ENCODE results near the gene KLHL36. TPM values are rescaled to one million over a fixed set of nuclear protein-coding genes. Genes with fewer than 3 reads are reported as not detected.

KLHL36 gene
- total RNA-seq, 1 donor from 2014 or later, result 39.3 TPM

GRCh38 chr16:84667600-84668309 lies 19.4 kb downstream of the KLHL36 start:
- Histone ChIP-seq H3K27ac (no peak overlapping the region), H3K4me3 (no peak overlapping the region), H3K36me3 (peaks cover 0 to 29% of the 10 kb centered on the region in 2 donors), H3K9me3 (no peaks in the 10 kb centered on the region), H3K27me3 (no peaks in the 10 kb centered on the region), H3K4me1 (peaks cover 15% of the 10 kb centered on the region)
- no peak for TF ChIP-seq POLR2A (IDR thresholded peaks at IDR 0.05)
- TF ChIP-seq CTCF (IDR thresholded peaks at IDR 0.05), result no peak
- no peak for TF ChIP-seq POLR2AphosphoS5 (IDR thresholded peaks at IDR 0.05; ENCODE audit: insufficient read depth in 1 of 2, low read depth in 1 of 2)
- no peak for DNase-seq (ENCODE audit: extremely low spot score in 2 of 2)
- intact Hi-C loops (cut with DNase I), result no loop called here

GRCh38 chr16:84670063-84670462 lies 21.8 kb downstream of the KLHL36 start:
- TF ChIP-seq POLR2AphosphoS5 (IDR thresholded peaks at IDR 0.05; ENCODE audit: insufficient read depth in 1 of 2, low read depth in 1 of 2) (no peak), POLR2A (IDR thresholded peaks at IDR 0.05) (no peak)
- Histone ChIP-seq H3K9me3 (no peaks in the 10 kb centered on the region), H3K4me1 (no peaks in the 10 kb centered on the region), H3K4me3 (no peak overlapping the region), H3K36me3 (peaks cover 0 to 9% of the 10 kb centered on the region in 2 donors), H3K27ac (no peak overlapping the region), H3K27me3 (no peaks in the 10 kb centered on the region)
- DNase-seq (ENCODE audit: extremely low spot score in 2 of 2), result no peak
- intact Hi-C loops (cut with DNase I), result no loop called here

GRCh38 chr16:84672276-84673202 lies 24.2 kb downstream of the KLHL36 start:
- intact Hi-C loops (cut with DNase I), result no loop called here
- Histone ChIP-seq H3K4me3 (no peak overlapping the region), H3K9me3 (no peaks in the 10 kb centered on the region), H3K4me1 (no peaks in the 10 kb centered on the region), H3K27ac (no peak overlapping the region), H3K27me3 (no peaks in the 10 kb centered on the region), H3K36me3 (no peaks in the 10 kb centered on the region)
- DNase-seq (ENCODE audit: extremely low spot score in 2 of 2), result no peak
- TF ChIP-seq POLR2A (IDR thresholded peaks at IDR 0.05) (no peak), CTCF (IDR thresholded peaks at IDR 0.05) (peak; percentile 87 to 93 (median 88))

- no peaks in the 10 kb centered on the region for H3K27me3 ChIP-seq
- DNase-seq (ENCODE audit: extremely low spot score in 2 of 2), result no peak
- TF ChIP-seq POLR2AphosphoS5 (IDR thresholded peaks at IDR 0.05; ENCODE audit: insufficient read depth in 1 of 2, low read depth in 1 of 2), result no peak
- no peak for TF ChIP-seq CTCF (IDR thresholded peaks at IDR 0.05)
- no peak for TF ChIP-seq POLR2A (IDR thresholded peaks at IDR 0.05)
- H3K9me3 ChIP-seq, result no peaks in the 10 kb centered on the region
- intact Hi-C loops (cut with DNase I), result no loop called here
- no peaks in the 10 kb centered on the region for H3K4me1 ChIP-seq
- H3K27ac ChIP-seq, result no peak overlapping the region
- H3K4me3 ChIP-seq, result no peak overlapping the region
- no peaks in the 10 kb centered on the region for H3K36me3 ChIP-seq
Observed at GRCh38 chr16:84673203-84673535, 24.9 kb downstream of the KLHL36 start.

GRCh38 chr16:84673561-84673960 lies 25.2 kb downstream of the KLHL36 start:
- TF ChIP-seq POLR2AphosphoS5 (IDR thresholded peaks at IDR 0.05; ENCODE audit: insufficient read depth in 1 of 2, low read depth in 1 of 2) (no peak), POLR2A (IDR thresholded peaks at IDR 0.05) (no peak), CTCF (IDR thresholded peaks at IDR 0.05) (no peak)
- H3K27ac ChIP-seq, result no peak overlapping the region
- H3K4me1 ChIP-seq, result no peaks in the 10 kb centered on the region
- intact Hi-C loops (cut with DNase I), result no loop called here
- H3K9me3 ChIP-seq, result no peaks in the 10 kb centered on the region
- no peak overlapping the region for H3K4me3 ChIP-seq
- H3K27me3 ChIP-seq, result no peaks in the 10 kb centered on the region
- no peaks in the 10 kb centered on the region for H3K36me3 ChIP-seq
- DNase-seq (ENCODE audit: extremely low spot score in 2 of 2), result no peak

Measured in vagina (tissue), 2 donors.